GM13976 (cell line): ENCODE results near the gene CLASRP.

ENCODE experiments used
- DNase-seq: peaks from one replicate; pipeline ENCODE4 v3.0.0; 2012; ENCODE audit warnings: low spot score
- in situ Hi-C: fragments of 300-500 bp; cut with MboI; formaldehyde crosslinking; loops from one replicate; pipeline ENCODE4 v1.12.0; 2022; ENCODE audit warnings: low sequenced_read_pairs, mixed read lengths, inconsistent platforms; ENCODE audit not compliant: unreplicated experiment
- TF ChIP-seq, protein P1 (sequence below): IDR thresholded peaks from 2 replicates; pipeline ENCODE4 v1.5.1; 2012; ENCODE audit warnings: borderline replicate concordance, mild to moderate bottlenecking; ENCODE audit not compliant: insufficient read depth; ENCODE audit errors: extremely low read depth, missing control alignments, control extremely low read depth

CLASRP gene

GRCh38 chr19:45070214-45070613 lies 31.4 kb downstream of the CLASRP start:
- no peak for DNase-seq
- in situ Hi-C loops: no loop called here
- TF ChIP-seq, protein P1, sequence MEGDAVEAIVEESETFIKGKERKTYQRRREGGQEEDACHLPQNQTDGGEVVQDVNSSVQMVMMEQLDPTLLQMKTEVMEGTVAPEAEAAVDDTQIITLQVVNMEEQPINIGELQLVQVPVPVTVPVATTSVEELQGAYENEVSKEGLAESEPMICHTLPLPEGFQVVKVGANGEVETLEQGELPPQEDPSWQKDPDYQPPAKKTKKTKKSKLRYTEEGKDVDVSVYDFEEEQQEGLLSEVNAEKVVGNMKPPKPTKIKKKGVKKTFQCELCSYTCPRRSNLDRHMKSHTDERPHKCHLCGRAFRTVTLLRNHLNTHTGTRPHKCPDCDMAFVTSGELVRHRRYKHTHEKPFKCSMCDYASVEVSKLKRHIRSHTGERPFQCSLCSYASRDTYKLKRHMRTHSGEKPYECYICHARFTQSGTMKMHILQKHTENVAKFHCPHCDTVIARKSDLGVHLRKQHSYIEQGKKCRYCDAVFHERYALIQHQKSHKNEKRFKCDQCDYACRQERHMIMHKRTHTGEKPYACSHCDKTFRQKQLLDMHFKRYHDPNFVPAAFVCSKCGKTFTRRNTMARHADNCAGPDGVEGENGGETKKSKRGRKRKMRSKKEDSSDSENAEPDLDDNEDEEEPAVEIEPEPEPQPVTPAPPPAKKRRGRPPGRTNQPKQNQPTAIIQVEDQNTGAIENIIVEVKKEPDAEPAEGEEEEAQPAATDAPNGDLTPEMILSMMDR: no peak

DNA sequence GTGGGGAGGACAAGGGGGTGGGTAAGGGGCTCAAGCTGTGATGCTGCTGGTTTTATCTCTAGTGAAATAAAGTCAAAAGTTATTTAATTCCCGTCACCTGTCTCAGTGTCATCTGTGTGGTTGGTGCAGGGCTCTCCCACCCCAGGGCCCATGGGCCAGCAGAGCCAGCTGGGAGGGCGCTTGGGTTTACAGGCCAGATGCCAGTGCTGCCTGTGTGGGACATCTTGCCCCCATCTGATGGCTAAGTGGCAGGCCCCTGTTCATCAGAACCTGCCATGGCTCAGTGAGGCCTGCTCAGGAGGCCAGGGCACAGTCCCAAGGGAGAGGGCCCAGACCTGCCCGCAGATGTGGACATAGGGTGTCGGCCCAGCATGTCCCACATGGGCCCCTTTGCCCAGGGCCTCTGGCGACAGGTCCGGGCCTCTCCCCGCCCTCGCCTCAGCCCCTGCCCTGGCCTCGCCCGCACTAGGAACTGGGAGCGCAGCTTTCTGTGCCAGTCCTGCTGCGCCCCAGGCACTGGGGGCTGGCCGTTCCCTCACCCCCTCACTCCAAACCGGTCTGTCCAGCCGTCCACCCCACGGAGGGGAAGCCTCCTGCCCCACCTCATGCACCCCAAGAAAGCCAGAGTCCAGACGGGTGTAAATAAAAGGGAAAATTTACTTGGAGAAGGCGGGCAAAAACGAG lies 32.2 kb downstream of the CLASRP start:
- no peak for DNase-seq
- TF ChIP-seq, protein P1: no peak
- in situ Hi-C loops: no loop called here

- TF ChIP-seq, protein P1: no peak
- in situ Hi-C loops: no loop called here
Measured at GRCh38 chr19:45071545-45071938, 32.7 kb downstream of the CLASRP start.

GRCh38 chr19:45071969-45072790 lies 33.3 kb downstream of the CLASRP start:
- DNase-seq: no peak
- in situ Hi-C loops: no loop called here
- TF ChIP-seq, protein P1: no peak

More at GRCh38 chr19:45071545-45071938, 32.7 kb downstream of the CLASRP start:
- no peak for DNase-seq

DNA sequence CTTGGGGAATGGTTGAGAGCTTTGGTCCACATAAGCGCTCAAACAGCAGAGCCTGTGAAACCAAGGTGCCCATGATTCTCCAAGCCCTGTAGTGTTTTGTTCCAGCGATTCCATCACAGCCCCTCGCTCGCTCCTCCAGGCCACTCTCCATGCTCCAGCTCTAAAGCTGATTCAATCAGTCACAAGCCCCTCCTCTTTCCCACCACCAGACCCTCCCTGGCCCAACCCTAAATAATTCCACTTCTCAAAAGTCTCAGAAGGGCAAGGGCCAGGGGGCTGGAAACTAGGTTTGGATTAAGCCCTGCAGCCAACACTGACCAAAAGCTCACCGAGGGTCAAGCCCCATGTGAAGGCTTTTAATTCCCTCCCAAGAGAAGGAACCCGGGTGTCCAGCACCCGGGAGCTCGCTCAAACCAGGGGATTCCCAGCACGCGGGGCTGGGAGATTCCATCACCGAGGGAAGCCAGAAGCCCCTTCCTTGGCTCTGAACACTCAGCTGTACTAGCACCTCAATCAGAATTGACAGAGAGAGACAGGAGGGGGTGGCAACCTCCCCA lies 36.0 kb downstream of the CLASRP start:
- no peak for DNase-seq
- in situ Hi-C loops: no loop called here
- TF ChIP-seq, protein P1: no peak

- in situ Hi-C loops: no loop called here
- TF ChIP-seq, protein P1: no peak
- DNase-seq: peak; percentile 97
Measured at GRCh38 chr19:45075301-45076028, 36.6 kb downstream of the CLASRP start.
